GM23338 (cell line): Measurements from ENCODE around the gene PCSK6.

Experiments
- CREB1 ChIP-seq: fragments of 250-450 bp; sonication (Bioruptor Pico); IDR thresholded peaks from 2 replicates; pipeline ENCODE4 v1.5.0; 2020; ENCODE audit warnings: low read depth, mild to moderate bottlenecking, moderate library complexity
- CTCF ChIP-seq, 2 experiments: fragments of 200-600 bp in 1 of 2; sonication (generic) in 1 of 2; conservative IDR thresholded peaks; 2 replicates each; pipeline versions ENCODE4 v1.5.1 to v1.6.1; 2016 to 2017; ENCODE audit warnings: antibody characterized with exemption in 2 of 2, low read depth in 2 of 2, mild to moderate bottlenecking in 2 of 2, moderate library complexity in 1 of 2
- EZH2phosphoT487 ChIP-seq: fragments of 200-600 bp; sonication (generic); IDR thresholded peaks from one replicate; pipeline ENCODE4 v1.8.1; 2018; ENCODE audit warnings: antibody characterized with exemption; ENCODE audit not compliant: unreplicated experiment
- POLR2AphosphoS5 ChIP-seq: IDR thresholded peaks from 2 replicates; pipeline ENCODE4 v1.6.1; 2016; ENCODE audit warnings: antibody characterized with exemption, low read depth
- STAT1 ChIP-seq: IDR thresholded peaks from one replicate; pipeline ENCODE4 v1.6.1; 2016; ENCODE audit warnings: antibody characterized with exemption; ENCODE audit not compliant: unreplicated experiment

DNA sequence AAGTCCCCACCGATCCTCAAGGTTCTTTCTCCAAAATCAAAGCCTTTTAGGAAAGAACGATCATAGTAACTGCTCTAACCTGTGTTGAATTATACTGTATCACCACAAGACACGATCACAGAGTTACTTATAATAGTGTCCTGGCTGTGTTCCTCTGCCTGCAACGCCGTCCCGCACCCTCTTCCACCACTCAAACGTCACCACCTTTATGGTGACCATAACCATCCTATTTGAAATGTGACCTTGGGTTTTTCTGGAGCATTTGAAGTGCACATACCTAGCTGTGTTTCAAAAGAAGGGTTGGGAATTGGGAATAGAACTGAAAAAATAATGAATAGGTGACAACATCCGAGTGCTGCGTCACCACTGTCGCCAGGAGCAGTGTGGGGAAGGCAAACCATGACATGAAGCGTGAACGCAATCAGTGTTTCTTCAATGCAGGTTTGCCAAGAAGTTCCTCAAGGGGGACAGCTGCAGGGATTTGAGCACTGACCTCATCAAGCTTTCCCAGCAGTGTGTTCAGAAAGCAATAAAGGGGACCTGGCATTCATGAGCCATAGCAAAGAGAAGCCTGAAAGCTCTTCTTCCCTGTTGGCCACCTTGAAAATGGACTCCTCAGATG is 211.5 kb downstream of the PCSK6 start:
- TF ChIP-seq CTCF (conservative IDR thresholded peaks at IDR 0.05; ENCODE audit: low read depth in 2 of 2) (no peak), POLR2AphosphoS5 (no peak), EZH2phosphoT487 (no peak), STAT1 (no peak), CREB1 (CRISPR knock-in tag) (no peak)
